A172 (cell line): Measurements from ENCODE around the gene CEP97. TPM values are rescaled to one million over a fixed set of nuclear protein-coding genes. Genes with fewer than 3 reads are reported as not detected.
"Not testable (repeated sequence)": the region's sequence is repeated elsewhere in the genome, so short reads cannot be mapped to it uniquely, and the experiment has no call there.

Experiments
- DNase-seq: peaks from one replicate; pipeline ENCODE4 v3.0.0-alpha.2; 2015; ENCODE audit warnings: low spot score
- total RNA-seq: library from RNA; depleted of rRNA; stranded (reverse); fragments of >200 nt; shearing (Covaris generic); gene quantifications from 2 replicates; pipeline ENCODE4 v1.2.3, GENCODE V29; 2014; rRNA removed

CEP97 gene
- 32.2 and 32.9 TPM in 2 replicates for total RNA-seq

- DNase-seq = peak; percentile 91
Measured at GRCh38 chr3:101724329-101725193, at the start of gene CEP97. CEP97 (plus strand) TSS chr3:101724614; CDS start chr3:101724677, 63 bp downstream.

- DNase-seq = no peak
Measured at GRCh38 chr3:101675709-101676215, 48.7 kb upstream of the CEP97 start.

- peak; percentile 87 for DNase-seq
Measured at GRCh38 chr3:101676216-101676764, 48.1 kb upstream of the CEP97 start.

- DNase-seq = peak; percentile 100
Measured at GRCh38 chr3:101676765-101677435, 47.5 kb upstream of the CEP97 start, which contains the start of gene ZBTB11. ZBTB11 (minus strand) TSS chr3:101677132; CDS start chr3:101676914, 218 bp downstream.

GRCh38 chr3:101677436-101678286 is 46.8 kb upstream of the CEP97 start:
- no peak for DNase-seq

GRCh38 chr3:101678837-101679236 is 45.6 kb upstream of the CEP97 start:
- not testable (repeated sequence) for DNase-seq

GRCh38 chr3:101680466-101680865 is 43.9 kb upstream of the CEP97 start:
- no peak for DNase-seq

GRCh38 chr3:101685050-101685400 is 39.4 kb upstream of the CEP97 start:
- no peak for DNase-seq

GRCh38 chr3:101685870-101686307 is 38.5 kb upstream of the CEP97 start:
- peak; percentile 45 for DNase-seq

- DNase-seq = peak; percentile 39
Measured at GRCh38 chr3:101687142-101687931, 37.1 kb upstream of the CEP97 start.

GRCh38 chr3:101689286-101689685 is 35.1 kb upstream of the CEP97 start:
- no peak for DNase-seq

GRCh38 chr3:101690972-101691371 is 33.4 kb upstream of the CEP97 start:
- no peak for DNase-seq

- not testable (repeated sequence) for DNase-seq
Measured at GRCh38 chr3:101691685-101692671, 32.4 kb upstream of the CEP97 start.

GRCh38 chr3:101693540-101693939 is 30.9 kb upstream of the CEP97 start:
- peak; percentile 54 for DNase-seq

GRCh38 chr3:101694836-101695235 is 29.6 kb upstream of the CEP97 start:
- DNase-seq = not testable (repeated sequence)

GRCh38 chr3:101695779-101696372 is 28.5 kb upstream of the CEP97 start:
- peak; percentile 48 for DNase-seq

GRCh38 chr3:101701696-101702634 is 22.4 kb upstream of the CEP97 start:
- DNase-seq = no peak

- no peak for DNase-seq
Measured at GRCh38 chr3:101702726-101703125, 21.7 kb upstream of the CEP97 start.
